GM21526 (cell line): ENCODE data around the gene TIMM23.
A peak's percentile ranks its signal among the peaks of the same experiment; 100 is the strongest.
"Not testable (repeated sequence)": the region's sequence is repeated elsewhere in the genome, so short reads cannot be mapped to it uniquely, and the experiment has no call there.

Source experiments
- ATAC-seq: cut with Tn5 transposase; IDR thresholded peaks from one replicate; pipeline ENCODE4 v1.9.1; 2021; ENCODE audit warnings: moderate library complexity; ENCODE audit not compliant: unreplicated experiment, low FRiP score

TIMM23 gene

GRCh38 chr10:45972106-45972812 is at the start of gene TIMM23:
Gene TIMM23 (plus strand): TSS chr10:45972489. CDS start chr10:45972625, 136 bp downstream.
- ATAC-seq: peak; percentile 62

GRCh38 chr10:45926790-45927189 is 45.5 kb upstream of the TIMM23 start:
- ATAC-seq: not testable (repeated sequence)

- ATAC-seq: not testable (repeated sequence)
These were observed 41.0 kb upstream of the TIMM23 start for GRCh38 chr10:45931305-45931704.

GRCh38 chr10:45934788-45935187 is 37.5 kb upstream of the TIMM23 start:
- not testable (repeated sequence) for ATAC-seq

GRCh38 chr10:45939176-45939697 is 33.1 kb upstream of the TIMM23 start:
- ATAC-seq: not testable (repeated sequence)

- not testable (repeated sequence) for ATAC-seq
These were observed 31.1 kb upstream of the TIMM23 start for GRCh38 chr10:45941196-45941595.

- not testable (repeated sequence) for ATAC-seq
These were observed 26.8 kb upstream of the TIMM23 start for GRCh38 chr10:45945476-45945875.

GRCh38 chr10:45947363-45947762 is 24.9 kb upstream of the TIMM23 start:
- not testable (repeated sequence) for ATAC-seq

- ATAC-seq: not testable (repeated sequence)
These were observed 23.5 kb upstream of the TIMM23 start for GRCh38 chr10:45948801-45949200.

- not testable (repeated sequence) for ATAC-seq
These were observed 17.9 kb upstream of the TIMM23 start for GRCh38 chr10:45954367-45954766.

- ATAC-seq: not testable (repeated sequence)
These were observed 15.7 kb upstream of the TIMM23 start for GRCh38 chr10:45956634-45957033.

GRCh38 chr10:45957928-45958327 is 14.4 kb upstream of the TIMM23 start:
- not testable (repeated sequence) for ATAC-seq

- ATAC-seq: not testable (repeated sequence)
These were observed 9.4 kb upstream of the TIMM23 start for GRCh38 chr10:45962686-45963452.

GRCh38 chr10:45971019-45971418 is 1.3 kb upstream of the TIMM23 start:
- peak; percentile 15 for ATAC-seq

GRCh38 chr10:45971742-45972105 is 565 bp upstream of the TIMM23 start:
- peak; percentile 36 for ATAC-seq

- ATAC-seq: not testable (repeated sequence)
These were observed 502 bp downstream of the TIMM23 start for GRCh38 chr10:45972813-45973169.

- ATAC-seq: not testable (repeated sequence)
These were observed 1.8 kb downstream of the TIMM23 start for GRCh38 chr10:45974041-45974440.

GRCh38 chr10:45978554-45978953 is 6.3 kb downstream of the TIMM23 start:
- peak; percentile 73 for ATAC-seq

GRCh38 chr10:45981367-45981766 is 9.1 kb downstream of the TIMM23 start:
- not testable (repeated sequence) for ATAC-seq

GRCh38 chr10:45983538-45984186 is 11.4 kb downstream of the TIMM23 start:
- ATAC-seq: not testable (repeated sequence)

GRCh38 chr10:45984473-45984872 is 12.2 kb downstream of the TIMM23 start:
- ATAC-seq: not testable (repeated sequence)
